GM19372 (cell line): ENCODE data around the gene ABITRAM.
"Not testable (repeated sequence)": the region's sequence is repeated elsewhere in the genome, so short reads cannot be mapped to it uniquely, and the experiment has no call there.

Source experiments
- ATAC-seq: cut with Tn5 transposase; IDR thresholded peaks from one replicate; pipeline ENCODE4 v1.9.1; 2021; ENCODE audit warnings: mild to moderate bottlenecking, low read depth, moderate library complexity; ENCODE audit not compliant: unreplicated experiment

ABITRAM gene

GRCh38 chr9:108934323-108934893 is at the start of gene ABITRAM:
TSS of gene ABITRAM (plus strand) at chr9:108934400. CDS start at chr9:108934487, 87 bp downstream.
- ATAC-seq = peak; percentile 75

- no peak for ATAC-seq
Measured at GRCh38 chr9:108884701-108885100, 49.5 kb upstream of the ABITRAM start.

DNA sequence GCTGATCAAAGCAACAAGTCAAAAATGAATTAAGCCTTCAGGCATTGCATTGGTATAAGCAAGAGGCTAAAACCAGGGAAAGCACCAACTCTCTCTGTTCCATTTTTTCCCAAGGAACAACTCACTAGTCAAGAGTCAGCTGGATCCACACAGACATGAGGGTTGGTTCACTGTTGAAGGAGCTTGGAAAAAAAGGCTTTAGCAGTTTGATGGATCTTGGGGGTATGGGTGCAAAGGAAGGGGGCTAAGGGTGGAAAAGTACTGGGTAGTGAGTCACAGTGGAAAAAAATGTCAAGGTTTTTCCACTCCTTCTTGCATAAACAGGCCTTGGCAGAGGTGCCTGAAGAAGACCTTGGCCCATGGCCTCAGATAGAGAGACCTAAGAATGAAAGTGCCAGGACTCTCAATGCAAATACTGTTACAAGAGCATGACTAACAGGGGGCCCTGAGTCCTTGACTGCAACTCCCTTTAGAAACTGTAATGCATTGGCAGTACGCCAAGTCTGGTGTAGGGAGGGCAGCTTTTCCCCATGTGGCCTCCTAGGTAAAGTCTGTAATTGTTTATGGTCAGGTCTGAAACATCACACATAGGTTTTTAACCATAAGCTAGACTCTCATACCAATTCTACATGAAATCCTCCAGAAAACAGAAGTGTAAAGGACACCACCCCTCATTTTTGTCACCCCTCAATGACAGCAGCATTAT is 48.4 kb upstream of the ABITRAM start:
- peak; percentile 96 for ATAC-seq

- ATAC-seq = not testable (repeated sequence)
Measured at GRCh38 chr9:108886594-108887271, 47.5 kb upstream of the ABITRAM start.

DNA sequence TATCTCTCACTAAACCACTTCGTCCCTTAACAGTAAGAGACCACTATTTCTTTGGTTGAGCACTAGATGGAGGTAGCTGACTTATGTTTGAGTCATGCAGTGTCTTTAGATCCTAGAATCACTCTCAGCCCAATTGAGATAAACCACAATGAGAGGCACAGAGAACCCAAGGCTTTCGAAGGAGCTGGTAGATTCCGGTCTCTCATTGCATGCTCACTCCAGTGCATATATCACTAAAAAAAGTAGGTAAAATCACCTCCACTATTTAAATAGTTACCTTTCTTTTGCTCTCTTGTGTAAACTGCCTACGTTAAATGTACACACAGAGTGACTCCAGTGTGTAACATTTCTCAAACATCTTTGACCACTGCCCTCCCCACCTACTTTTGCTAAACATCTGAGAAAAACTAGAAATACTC is 44.5 kb upstream of the ABITRAM start:
- ATAC-seq = no peak

DNA sequence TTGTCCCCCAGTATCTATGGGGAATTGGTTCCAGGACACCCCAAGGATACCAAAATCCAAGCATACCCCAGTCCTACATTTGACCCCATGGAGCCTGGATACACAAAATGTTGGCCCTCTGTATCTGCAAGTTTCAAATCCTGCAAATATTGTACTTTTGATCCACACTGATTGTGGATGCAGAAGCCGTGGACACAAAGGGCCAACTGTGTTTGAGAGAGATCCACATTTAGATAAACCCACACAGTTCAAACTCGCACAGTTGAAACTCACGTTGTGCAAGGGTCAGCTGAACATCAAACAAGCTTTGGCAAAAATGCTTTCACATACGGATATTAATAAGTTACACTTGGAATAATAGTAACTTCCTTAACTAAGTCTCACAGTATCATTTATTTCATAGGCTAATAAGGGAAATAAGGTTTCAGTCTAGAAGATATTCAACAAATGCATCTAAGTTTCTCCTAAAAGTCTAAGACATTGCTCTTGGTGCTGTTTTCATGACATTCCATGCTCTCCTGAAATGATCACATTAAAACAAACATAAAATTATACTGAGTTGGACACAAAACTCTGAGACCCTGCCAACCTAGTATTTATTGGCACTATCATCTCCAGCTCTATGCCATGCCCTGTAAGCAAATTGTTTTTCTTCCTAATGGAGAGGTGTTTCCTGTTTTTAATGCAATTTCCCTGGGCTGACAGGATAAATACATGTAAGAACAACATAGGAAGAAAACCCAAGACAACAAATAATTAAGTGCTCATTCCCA is 39.8 kb upstream of the ABITRAM start:
- ATAC-seq = no peak

- ATAC-seq = no peak
Measured at GRCh38 chr9:108897324-108898096, 36.7 kb upstream of the ABITRAM start.

- not testable (repeated sequence) for ATAC-seq
Measured at GRCh38 chr9:108899023-108899695, 35.0 kb upstream of the ABITRAM start.

GRCh38 chr9:108900176-108900575 is 34.0 kb upstream of the ABITRAM start:
- no peak for ATAC-seq

- ATAC-seq = no peak
Measured at GRCh38 chr9:108903420-108904103, 30.6 kb upstream of the ABITRAM start.

GRCh38 chr9:108904161-108904560 is 30.0 kb upstream of the ABITRAM start:
- ATAC-seq = no peak

DNA sequence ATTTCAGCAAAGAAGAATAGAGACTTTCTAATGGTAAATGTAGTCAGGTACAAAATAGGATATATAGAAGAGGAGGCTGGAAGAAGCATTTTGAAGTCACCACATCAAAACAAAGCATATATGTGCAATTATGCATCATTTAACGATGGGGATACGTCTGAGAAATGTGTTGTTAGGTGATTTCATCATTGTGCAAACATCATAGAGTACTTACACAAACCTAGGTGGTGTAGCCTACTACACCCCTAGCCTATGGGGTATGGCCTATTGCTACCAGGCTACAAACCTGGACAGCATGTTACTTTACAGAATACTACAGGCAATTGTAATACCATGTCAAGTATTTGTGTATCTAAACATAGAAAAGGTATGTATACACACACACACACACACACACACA is 28.7 kb upstream of the ABITRAM start:
- ATAC-seq = no peak

DNA sequence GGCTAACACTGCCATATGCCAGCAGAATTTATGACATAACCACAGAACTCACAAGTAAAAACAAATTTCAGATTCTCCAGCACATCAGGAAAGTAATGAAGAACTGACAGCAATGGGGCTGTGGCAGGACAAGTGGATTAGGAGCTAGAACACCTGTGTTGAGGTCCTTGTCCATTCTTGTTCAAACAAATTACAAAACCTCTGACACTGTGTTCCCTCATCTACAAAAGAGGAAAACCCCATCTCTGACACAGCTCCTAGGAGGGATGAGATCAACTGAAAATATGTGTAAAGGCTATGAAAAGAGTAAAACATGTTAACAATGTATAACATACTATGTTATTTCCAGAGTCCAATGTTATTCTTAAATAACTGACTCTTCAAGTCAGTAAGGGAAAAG is 23.8 kb upstream of the ABITRAM start:
- ATAC-seq = no peak

DNA sequence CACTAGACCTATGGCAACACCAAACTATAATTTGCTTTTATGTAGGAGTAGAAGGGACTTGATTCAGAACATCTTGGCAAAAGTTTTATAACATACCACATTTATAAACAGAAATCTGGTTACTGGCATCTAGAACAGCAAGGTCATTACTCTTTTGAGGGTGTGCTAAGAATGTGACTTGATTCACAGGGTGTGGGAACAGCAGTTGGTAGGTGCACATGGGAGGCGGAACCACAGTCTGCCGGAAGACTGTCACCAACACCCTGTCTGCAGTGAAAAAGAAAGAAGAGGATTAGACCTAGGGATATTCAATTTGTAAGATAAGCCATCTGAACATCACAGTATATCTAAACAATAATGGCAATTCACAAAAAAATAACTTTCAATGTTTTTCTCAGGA is 23.3 kb upstream of the ABITRAM start:
- no peak for ATAC-seq

DNA sequence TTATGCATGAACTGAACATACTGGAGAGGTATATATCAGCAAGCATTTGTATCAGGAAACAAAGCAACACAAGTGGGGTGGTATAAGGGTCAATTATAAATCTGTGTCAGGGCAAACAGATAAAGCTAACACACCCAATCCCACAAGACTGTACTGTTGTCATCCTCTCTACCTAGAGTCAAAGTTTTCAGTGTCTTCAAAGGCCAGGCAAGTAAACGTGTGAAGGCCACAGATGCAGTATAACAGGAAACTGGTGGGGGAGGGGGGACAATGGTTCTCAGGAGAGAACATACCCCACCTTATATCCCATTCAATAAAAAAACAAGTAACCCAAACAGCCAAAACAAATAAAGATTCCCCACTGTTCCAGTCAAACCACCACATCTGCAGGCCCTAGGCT is 22.4 kb upstream of the ABITRAM start:
- ATAC-seq = no peak

- ATAC-seq = no peak
Measured at GRCh38 chr9:108913391-108913790, 20.8 kb upstream of the ABITRAM start.

DNA sequence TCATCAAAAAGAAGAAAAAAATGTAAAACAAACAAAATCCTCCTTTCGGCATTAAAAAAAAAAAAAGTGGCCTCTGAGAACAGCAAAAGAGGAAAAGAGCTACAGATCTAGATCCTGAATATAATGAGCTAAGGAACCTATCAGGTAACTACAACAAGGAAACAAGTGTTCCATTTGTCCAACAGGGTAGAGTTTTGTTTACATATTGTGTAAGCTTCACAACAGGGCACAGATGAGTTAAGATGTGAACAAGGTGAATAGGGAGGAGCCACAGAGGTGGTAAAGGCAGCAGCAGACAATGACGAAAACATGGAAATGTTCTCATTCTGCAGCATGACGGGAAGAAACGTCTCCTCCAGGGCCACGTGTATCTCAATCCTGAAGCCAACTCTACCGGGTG is 14.7 kb upstream of the ABITRAM start:
- no peak for ATAC-seq

DNA sequence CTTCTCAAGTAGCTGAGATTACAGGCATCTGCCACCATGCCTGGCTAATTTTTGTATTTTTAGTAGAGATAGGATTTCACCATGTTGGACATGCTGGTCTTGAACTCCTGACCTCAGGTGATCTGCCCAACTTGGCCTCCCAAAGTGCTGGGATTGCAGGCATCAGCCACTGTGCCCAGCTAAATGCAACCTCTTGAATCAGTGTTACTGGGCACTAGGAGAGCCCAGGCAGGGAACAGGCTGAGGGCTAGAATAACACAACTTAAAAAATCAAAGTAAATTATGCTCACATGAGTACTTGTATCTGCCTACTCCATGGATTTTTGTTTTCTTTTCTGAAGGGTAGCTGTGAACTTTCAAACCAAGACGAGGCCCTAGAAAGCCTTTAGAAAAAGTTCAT is 13.8 kb upstream of the ABITRAM start:
- not testable (repeated sequence) for ATAC-seq

- ATAC-seq = no peak
Measured at GRCh38 chr9:108921200-108921599, 13.0 kb upstream of the ABITRAM start.
